ENCODE data around the gene TAF11L3. TPM values are rescaled to one million over a fixed set of nuclear protein-coding genes. Genes with fewer than 3 reads are reported as not detected.
"Not testable (repeated sequence)": the region's sequence is repeated elsewhere in the genome, so short reads cannot be mapped to it uniquely, and the experiment has no call there.

Gene TAF11L3
- total RNA-seq, 1 experiment from 2014 or later: not detected

- H3K4me1 Mint-ChIP-seq (ENCODE audit: insufficient read depth, unreplicated experiment): no peaks in the 10 kb centered on the region
- no peaks in the 10 kb centered on the region for H3K36me3 Mint-ChIP-seq (ENCODE audit: insufficient read depth, unreplicated experiment)
Observed at GRCh38 chr5:17492770-17493169, 25.4 kb upstream of the TAF11L3 start.

GRCh38 chr5:17497446-17497845 is 20.7 kb upstream of the TAF11L3 start:
- Mint-ChIP-seq H3K9me3 (ENCODE audit: unreplicated experiment) (no peaks in the 10 kb centered on the region), H3K27ac (ENCODE audit: low read depth, unreplicated experiment) (no peak overlapping the region), H3K4me3 (ENCODE audit: unreplicated experiment) (no peak overlapping the region), H3K27me3 (ENCODE audit: insufficient read depth, unreplicated experiment) (no peaks in the 10 kb centered on the region), H3K4me1 (ENCODE audit: insufficient read depth, unreplicated experiment) (no peaks in the 10 kb centered on the region), H3K36me3 (ENCODE audit: insufficient read depth, unreplicated experiment) (no peaks in the 10 kb centered on the region)
- ChIA-PET POLR2A (no interaction called here), CTCF (no interaction called here)
- BruUV-seq (replicated peaks): no TSS peak
- intact Hi-C loops (cut with micrococcal nuclease): no loop called here
- TF ChIP-seq CTCF (IDR thresholded peaks at IDR 0.05; ENCODE audit: unreplicated experiment): no peak
- DNase-seq (ENCODE audit: unreplicated experiment): no peak

More at GRCh38 chr5:17492770-17493169, 25.4 kb upstream of the TAF11L3 start:
- no peak overlapping the region for H3K4me3 Mint-ChIP-seq (ENCODE audit: unreplicated experiment)
- intact Hi-C loops (cut with micrococcal nuclease): no loop called here
- H3K27me3 Mint-ChIP-seq (ENCODE audit: insufficient read depth, unreplicated experiment): no peaks in the 10 kb centered on the region
- no peaks in the 10 kb centered on the region for H3K9me3 Mint-ChIP-seq (ENCODE audit: unreplicated experiment)
- BruUV-seq (replicated peaks): no TSS peak
- TF ChIP-seq CTCF (IDR thresholded peaks at IDR 0.05; ENCODE audit: unreplicated experiment): no peak
- no peak overlapping the region for H3K27ac Mint-ChIP-seq (ENCODE audit: low read depth, unreplicated experiment)
- ChIA-PET POLR2A (no interaction called here), CTCF (no interaction called here)
- DNase-seq (ENCODE audit: unreplicated experiment): no peak

- H3K4me3 Mint-ChIP-seq (ENCODE audit: unreplicated experiment); H3K9me3 Mint-ChIP-seq (ENCODE audit: unreplicated experiment); DNase-seq (ENCODE audit: unreplicated experiment); POLR2A ChIA-PET; intact Hi-C loops (cut with micrococcal nuclease); H3K36me3 Mint-ChIP-seq (ENCODE audit: insufficient read depth, unreplicated experiment); H3K4me1 Mint-ChIP-seq (ENCODE audit: insufficient read depth, unreplicated experiment); H3K27me3 Mint-ChIP-seq (ENCODE audit: insufficient read depth, unreplicated experiment); H3K27ac Mint-ChIP-seq (ENCODE audit: low read depth, unreplicated experiment); BruUV-seq (replicated peaks): not testable (repeated sequence)
- CTCF ChIA-PET: interaction anchor here (0.7 kb wide), 1 partner anchor 29 kb away, joined by 3 read pairs; no protein-coding TSS in a partner anchor
Observed at GRCh38 chr5:17497931-17498330, 20.2 kb upstream of the TAF11L3 start, which contains the start of gene TAF11L2. Gene TAF11L2 (plus strand): TSS chr5:17498231.

GRCh38 chr5:17511775-17512325 is 6.3 kb upstream of the TAF11L3 start:
- BruUV-seq (replicated peaks): no TSS peak
- Mint-ChIP-seq H3K4me3 (ENCODE audit: unreplicated experiment) (no peak overlapping the region), H3K27ac (ENCODE audit: low read depth, unreplicated experiment) (no peak overlapping the region), H3K36me3 (ENCODE audit: insufficient read depth, unreplicated experiment) (no peaks in the 10 kb centered on the region), H3K27me3 (ENCODE audit: insufficient read depth, unreplicated experiment) (no peaks in the 10 kb centered on the region), H3K9me3 (ENCODE audit: unreplicated experiment) (no peaks in the 10 kb centered on the region), H3K4me1 (ENCODE audit: insufficient read depth, unreplicated experiment) (no peaks in the 10 kb centered on the region)
- DNase-seq (ENCODE audit: unreplicated experiment): no peak
- CTCF ChIA-PET: no interaction called here
- POLR2A ChIA-PET: no interaction called here
- TF ChIP-seq CTCF (IDR thresholded peaks at IDR 0.05; ENCODE audit: unreplicated experiment): no peak
- intact Hi-C loops (cut with micrococcal nuclease): no loop called here

GRCh38 chr5:17517526-17517925 is 641 bp upstream of the TAF11L3 start:
- DNase-seq (ENCODE audit: unreplicated experiment); H3K36me3 Mint-ChIP-seq (ENCODE audit: insufficient read depth, unreplicated experiment); CTCF ChIA-PET; H3K27ac Mint-ChIP-seq (ENCODE audit: low read depth, unreplicated experiment); POLR2A ChIA-PET; H3K27me3 Mint-ChIP-seq (ENCODE audit: insufficient read depth, unreplicated experiment); H3K9me3 Mint-ChIP-seq (ENCODE audit: unreplicated experiment); H3K4me3 Mint-ChIP-seq (ENCODE audit: unreplicated experiment); intact Hi-C loops (cut with micrococcal nuclease); H3K4me1 Mint-ChIP-seq (ENCODE audit: insufficient read depth, unreplicated experiment); BruUV-seq (replicated peaks): not testable (repeated sequence)

GRCh38 chr5:17519508-17519907 is 1.3 kb downstream of the TAF11L3 start:
- H3K27me3 Mint-ChIP-seq (ENCODE audit: insufficient read depth, unreplicated experiment); H3K27ac Mint-ChIP-seq (ENCODE audit: low read depth, unreplicated experiment): not testable (repeated sequence)

GRCh38 chr5:17521501-17521900 is 3.3 kb downstream of the TAF11L3 start, which contains the start of gene TAF11L4:
Gene TAF11L4 (plus strand): TSS chr5:17521801.
- H3K27me3 Mint-ChIP-seq (ENCODE audit: insufficient read depth, unreplicated experiment); H3K9me3 Mint-ChIP-seq (ENCODE audit: unreplicated experiment); H3K4me3 Mint-ChIP-seq (ENCODE audit: unreplicated experiment); BruUV-seq (replicated peaks); POLR2A ChIA-PET; H3K27ac Mint-ChIP-seq (ENCODE audit: low read depth, unreplicated experiment); H3K4me1 Mint-ChIP-seq (ENCODE audit: insufficient read depth, unreplicated experiment); H3K36me3 Mint-ChIP-seq (ENCODE audit: insufficient read depth, unreplicated experiment); DNase-seq (ENCODE audit: unreplicated experiment); CTCF ChIA-PET; intact Hi-C loops (cut with micrococcal nuclease): not testable (repeated sequence)

More at GRCh38 chr5:17519508-17519907, 1.3 kb downstream of the TAF11L3 start:
- intact Hi-C loops (cut with micrococcal nuclease); H3K36me3 Mint-ChIP-seq (ENCODE audit: insufficient read depth, unreplicated experiment); BruUV-seq (replicated peaks); DNase-seq (ENCODE audit: unreplicated experiment); H3K9me3 Mint-ChIP-seq (ENCODE audit: unreplicated experiment); POLR2A ChIA-PET; H3K4me3 Mint-ChIP-seq (ENCODE audit: unreplicated experiment); CTCF ChIA-PET; H3K4me1 Mint-ChIP-seq (ENCODE audit: insufficient read depth, unreplicated experiment): not testable (repeated sequence)
